Fibroblast of lung (primary cell): ENCODE results near the gene ABLIM3. TPM values are rescaled to one million over a fixed set of nuclear protein-coding genes. Genes with fewer than 3 reads are reported as not detected.
A peak's percentile ranks its signal among the peaks of the same experiment; 100 is the strongest.

Experiments
- DNase-seq, 2 donors: peaks; one replicate each; pipeline versions ENCODE4 v3.0.0 to v3.0.0-alpha.2; 2010; ENCODE audit warnings: low read depth in 2 of 2
- H2AFZ ChIP-seq: 2 replicates; pipeline ENCODE4 v1.5.1; 2012; ENCODE audit warnings: low read length, control low read depth, inconsistent platforms
- H3K27ac ChIP-seq: 2 replicates; pipeline ENCODE4 v1.5.1; 2011; ENCODE audit warnings: low read length, control low read depth; ENCODE audit not compliant: insufficient read depth
- H3K27me3 ChIP-seq: 2 replicates; pipeline ENCODE4 v1.5.1; 2011; ENCODE audit warnings: mild to moderate bottlenecking, low read length; ENCODE audit not compliant: control insufficient read depth, insufficient read depth
- H3K36me3 ChIP-seq: 2 replicates; pipeline ENCODE4 v1.5.1; 2011; ENCODE audit warnings: low read length; ENCODE audit not compliant: control insufficient read depth, insufficient read depth
- H3K4me1 ChIP-seq: 2 replicates; pipeline ENCODE4 v1.5.1; 2011; ENCODE audit warnings: low read length; ENCODE audit not compliant: control insufficient read depth, insufficient read depth; ENCODE audit errors: extremely low read depth
- H3K4me2 ChIP-seq: 2 replicates; pipeline ENCODE4 v1.5.1; 2011; ENCODE audit warnings: low read length, control low read depth; ENCODE audit not compliant: insufficient read depth; ENCODE audit errors: extremely low read depth
- H3K4me3 ChIP-seq, 4 experiments: fragments of 200-600 bp in 1 of 4; sonication (generic) in 1 of 4; replicated peaks in 1 of 4; 2 replicates each; pipeline ENCODE4 v1.5.1; 2011 to 2016; ENCODE audit warnings: low read length in 4 of 4, low read depth in 3 of 4, mild to moderate bottlenecking in 3 of 4, control low read depth in 2 of 4, inconsistent platforms in 1 of 4, mixed read lengths in 1 of 4; ENCODE audit not compliant: insufficient read depth in 1 of 4; ENCODE audit errors: control extremely low read depth in 1 of 4
- H3K79me2 ChIP-seq: 2 replicates; pipeline ENCODE4 v1.5.1; 2012; ENCODE audit warnings: mild to moderate bottlenecking, low read length, inconsistent platforms; ENCODE audit not compliant: control insufficient read depth, insufficient read depth
- H3K9ac ChIP-seq: 2 replicates; pipeline ENCODE4 v1.5.1; 2011; ENCODE audit warnings: mild to moderate bottlenecking, low read length, control low read depth; ENCODE audit not compliant: insufficient read depth
- H3K9me3 ChIP-seq: 2 replicates; pipeline ENCODE4 v1.5.1; 2012; ENCODE audit warnings: low read depth, low read length; ENCODE audit not compliant: control insufficient read depth, insufficient read depth
- H4K20me1 ChIP-seq: 2 replicates; pipeline ENCODE4 v1.5.1; 2011; ENCODE audit warnings: low read length; ENCODE audit not compliant: control insufficient read depth, insufficient read depth; ENCODE audit errors: extremely low read depth
- EZH2 ChIP-seq: IDR thresholded peaks from 2 replicates; pipeline ENCODE4 v1.5.1; 2012; ENCODE audit warnings: low read length, control low read depth, mild to moderate bottlenecking; ENCODE audit errors: missing control alignments
- polyA plus RNA-seq, 2 donors: library from polyadenylated mRNA; depleted of rRNA in 1 of 2; stranded (reverse) in 1 of 2; unstranded in 1 of 2; fragments of >200 nt; gene quantifications; 2 replicates each; pipeline ENCODE4 v1.2.1, GENCODE V29; 2011 to 2012; ENCODE audit warnings: missing spikeins in 1 of 2
- total RNA-seq: library from RNA; depleted of rRNA; stranded (reverse); fragments of >200 nt; gene quantifications from 2 replicates; pipeline ENCODE4 v1.2.1, GENCODE V29; 2014
- TF ChIP-seq, protein P1 (sequence below), 2 donors: IDR thresholded peaks in 1 of 2; conservative IDR thresholded peaks in 1 of 2; 1 replicate in 1 of 2; 2 replicates in 1 of 2; pipeline ENCODE4 v1.5.1; 2011 to 2012; ENCODE audit warnings: low read length in 2 of 2, control low read depth in 1 of 2, inconsistent platforms in 1 of 2, low read depth in 1 of 2, mild to moderate bottlenecking in 1 of 2

ABLIM3 gene
- total and polyA plus RNA-seq, 2 donors (not counting 1 experiment from before 2014, with no cell fraction given): 48.1 to 49.9 TPM

DNA sequence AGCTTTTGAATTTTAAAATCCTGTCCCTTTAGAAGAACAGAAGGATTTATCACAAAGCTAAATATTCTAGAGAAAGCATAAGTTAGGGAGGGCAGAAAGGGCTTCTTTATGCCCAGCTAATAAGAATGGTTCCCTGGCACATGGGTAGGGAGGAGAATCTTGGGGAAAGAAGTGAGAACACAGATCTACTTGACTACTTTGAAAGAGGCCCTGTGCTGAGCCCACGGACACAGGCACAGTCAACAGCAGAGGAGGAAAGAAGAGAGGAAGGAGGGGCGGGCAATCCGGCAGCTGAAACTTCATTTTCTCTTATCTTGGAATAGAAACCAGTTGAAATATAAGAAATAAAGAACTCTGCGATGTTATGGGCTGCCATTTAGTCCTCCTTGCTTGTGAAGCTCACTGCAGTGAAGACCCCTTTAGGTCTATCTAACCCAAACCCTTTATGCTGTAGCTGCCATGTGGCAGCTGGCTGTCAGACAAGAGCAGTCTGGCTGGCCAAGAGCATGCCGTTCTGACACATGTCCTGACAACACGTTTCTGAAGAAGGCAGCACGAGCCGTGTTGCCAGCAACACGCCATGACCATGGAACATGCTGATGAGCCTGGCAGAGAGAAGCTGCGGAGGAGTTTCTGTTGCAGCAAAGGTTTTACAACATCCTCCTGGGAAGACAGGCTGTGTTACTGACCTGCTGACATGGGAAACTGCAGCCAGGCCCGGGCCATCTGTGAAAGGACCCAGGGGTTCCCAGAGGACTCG lies 34.2 kb downstream of the ABLIM3 start:
- H3K27ac ChIP-seq: peak overlapping the region; percentile 87
- peaks cover 4% of the 10 kb centered on the region for H3K36me3 ChIP-seq
- H3K9ac ChIP-seq: no peak overlapping the region
- no peak for TF ChIP-seq EZH2
- TF ChIP-seq, protein P1, sequence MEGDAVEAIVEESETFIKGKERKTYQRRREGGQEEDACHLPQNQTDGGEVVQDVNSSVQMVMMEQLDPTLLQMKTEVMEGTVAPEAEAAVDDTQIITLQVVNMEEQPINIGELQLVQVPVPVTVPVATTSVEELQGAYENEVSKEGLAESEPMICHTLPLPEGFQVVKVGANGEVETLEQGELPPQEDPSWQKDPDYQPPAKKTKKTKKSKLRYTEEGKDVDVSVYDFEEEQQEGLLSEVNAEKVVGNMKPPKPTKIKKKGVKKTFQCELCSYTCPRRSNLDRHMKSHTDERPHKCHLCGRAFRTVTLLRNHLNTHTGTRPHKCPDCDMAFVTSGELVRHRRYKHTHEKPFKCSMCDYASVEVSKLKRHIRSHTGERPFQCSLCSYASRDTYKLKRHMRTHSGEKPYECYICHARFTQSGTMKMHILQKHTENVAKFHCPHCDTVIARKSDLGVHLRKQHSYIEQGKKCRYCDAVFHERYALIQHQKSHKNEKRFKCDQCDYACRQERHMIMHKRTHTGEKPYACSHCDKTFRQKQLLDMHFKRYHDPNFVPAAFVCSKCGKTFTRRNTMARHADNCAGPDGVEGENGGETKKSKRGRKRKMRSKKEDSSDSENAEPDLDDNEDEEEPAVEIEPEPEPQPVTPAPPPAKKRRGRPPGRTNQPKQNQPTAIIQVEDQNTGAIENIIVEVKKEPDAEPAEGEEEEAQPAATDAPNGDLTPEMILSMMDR (conservative IDR thresholded peaks at IDR 0.05 in 1 of 2, IDR thresholded peaks at IDR 0.05 in 1 of 2; ENCODE audit: low read depth in 1 of 2, low read length in 2 of 2): no peak
- peak overlapping the region; percentile 33 for H3K4me2 ChIP-seq
- no peaks in the 10 kb centered on the region for H3K27me3 ChIP-seq
- H3K4me3 ChIP-seq: no peak overlapping the region
- no peaks in the 10 kb centered on the region for H4K20me1 ChIP-seq
- H3K79me2 ChIP-seq: peaks cover 33% of the 10 kb centered on the region
- no peaks in the 10 kb centered on the region for H3K9me3 ChIP-seq
- H3K4me1 ChIP-seq: peaks cover 36% of the 10 kb centered on the region
- DNase-seq: peak in 1 of 2 donors; percentile 63
- H2AFZ ChIP-seq: no peak overlapping the region

DNA sequence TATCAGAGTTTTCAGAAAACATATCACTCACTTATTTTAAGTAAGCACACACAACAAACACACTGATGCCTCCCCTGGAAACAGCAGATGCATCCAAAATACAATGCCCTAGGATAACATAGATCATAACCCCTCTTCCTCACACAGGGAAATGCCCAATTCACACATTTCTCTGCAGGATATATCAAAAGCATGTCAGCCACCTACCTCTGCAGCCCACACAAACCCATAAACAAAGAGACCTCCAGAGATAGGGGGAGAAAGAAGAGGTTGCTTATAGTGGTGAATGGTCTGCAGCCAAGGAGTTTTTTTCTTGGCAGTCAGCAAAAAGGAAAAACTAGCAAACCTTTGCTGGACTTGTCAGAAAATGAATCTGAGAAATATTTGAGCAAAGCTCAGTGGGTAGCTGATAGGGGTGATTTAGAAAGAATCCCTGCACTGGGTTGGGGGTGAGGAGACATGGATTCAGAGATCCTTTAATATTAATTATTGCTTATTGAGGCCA lies 36.1 kb downstream of the ABLIM3 start:
- Histone ChIP-seq H3K9me3 (no peaks in the 10 kb centered on the region), H3K4me1 (peaks cover 33% of the 10 kb centered on the region)
- TF ChIP-seq, protein P1 (conservative IDR thresholded peaks at IDR 0.05 in 1 of 2, IDR thresholded peaks at IDR 0.05 in 1 of 2; ENCODE audit: low read depth in 1 of 2, low read length in 2 of 2): no peak
- TF ChIP-seq EZH2: no peak

DNA sequence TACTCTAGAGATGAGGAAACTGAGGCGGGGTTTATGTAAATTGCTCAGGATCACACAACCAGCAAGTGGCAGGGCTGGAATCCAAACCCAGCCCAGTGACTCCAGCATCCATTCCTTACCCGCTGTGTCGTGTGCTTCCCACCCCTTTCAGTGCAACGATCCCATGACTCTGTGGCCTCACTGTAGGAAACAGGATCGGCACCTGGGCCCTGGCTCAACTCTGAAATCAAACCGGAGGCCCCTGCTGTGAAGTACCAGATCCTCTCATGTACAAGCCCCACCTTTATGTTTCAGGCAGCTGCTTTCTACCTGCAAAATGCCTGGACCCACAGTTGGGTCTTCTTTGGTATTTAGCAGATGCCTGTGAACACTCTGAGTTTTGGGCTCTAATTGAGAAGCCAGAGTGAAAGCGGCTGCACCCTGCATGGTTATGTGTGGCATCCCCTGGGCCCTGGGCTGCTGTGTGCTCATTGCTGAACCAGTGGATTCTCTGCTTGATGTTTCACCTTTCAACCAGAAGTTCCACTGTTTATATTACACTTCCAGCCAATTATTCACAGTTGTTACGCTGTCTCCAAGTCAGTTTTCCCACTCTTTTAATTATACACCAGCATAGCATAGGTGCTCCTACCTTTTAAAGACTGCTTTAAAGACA lies 36.7 kb downstream of the ABLIM3 start:
- Histone ChIP-seq H3K9me3 (no peaks in the 10 kb centered on the region), H3K9ac (no peak overlapping the region), H2AFZ (no peak overlapping the region), H3K79me2 (peaks cover 25% of the 10 kb centered on the region), H3K36me3 (peaks cover 4% of the 10 kb centered on the region), H3K4me3 (no peak overlapping the region), H3K27ac (no peak overlapping the region), H3K4me2 (no peak overlapping the region), H4K20me1 (no peaks in the 10 kb centered on the region), H3K4me1 (peaks cover 27% of the 10 kb centered on the region), H3K27me3 (no peaks in the 10 kb centered on the region)
- no peak for TF ChIP-seq EZH2
- TF ChIP-seq, protein P1 (conservative IDR thresholded peaks at IDR 0.05 in 1 of 2, IDR thresholded peaks at IDR 0.05 in 1 of 2; ENCODE audit: low read depth in 1 of 2, low read length in 2 of 2): no peak
- DNase-seq: peak; percentile 44 to 57

More for the DNA sequence above, 36.1 kb downstream of the ABLIM3 start:
- H3K27me3 ChIP-seq: no peaks in the 10 kb centered on the region
- H3K9ac ChIP-seq: no peak overlapping the region
- H3K4me2 ChIP-seq: no peak overlapping the region
- peaks cover 4% of the 10 kb centered on the region for H3K36me3 ChIP-seq
- no peak for DNase-seq
- no peak overlapping the region for H2AFZ ChIP-seq
- H3K4me3 ChIP-seq: no peak overlapping the region
- H3K27ac ChIP-seq: no peak overlapping the region
- H4K20me1 ChIP-seq: no peaks in the 10 kb centered on the region
- H3K79me2 ChIP-seq: peaks cover 28% of the 10 kb centered on the region
